ENCODE measurements around the gene RASEF.
"Not testable (repeated sequence)": the region's sequence is repeated elsewhere in the genome, so short reads cannot be mapped to it uniquely, and the experiment has no call there.

RASEF gene

DNA sequence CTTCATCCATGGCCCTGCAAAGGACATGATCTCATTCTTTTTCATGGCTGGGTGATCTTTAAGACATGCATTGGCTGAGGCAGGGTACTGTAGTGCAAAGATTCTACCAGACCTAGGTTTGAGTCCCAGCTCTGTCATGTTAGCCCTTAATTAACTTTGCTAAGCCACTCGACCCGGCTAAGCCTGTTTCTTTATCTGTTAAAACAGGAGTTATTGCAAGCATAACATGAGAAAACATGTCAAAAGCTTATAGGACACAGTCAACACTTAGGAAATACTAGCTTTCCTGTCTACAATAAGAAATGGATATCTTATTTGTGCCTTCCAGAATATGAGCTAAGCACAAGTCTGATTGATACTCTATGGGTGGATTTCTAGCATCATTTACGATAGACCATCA, 92.6 kb downstream of the RASEF start:
- DNase-seq (ENCODE audit: low spot score): no peak

DNA sequence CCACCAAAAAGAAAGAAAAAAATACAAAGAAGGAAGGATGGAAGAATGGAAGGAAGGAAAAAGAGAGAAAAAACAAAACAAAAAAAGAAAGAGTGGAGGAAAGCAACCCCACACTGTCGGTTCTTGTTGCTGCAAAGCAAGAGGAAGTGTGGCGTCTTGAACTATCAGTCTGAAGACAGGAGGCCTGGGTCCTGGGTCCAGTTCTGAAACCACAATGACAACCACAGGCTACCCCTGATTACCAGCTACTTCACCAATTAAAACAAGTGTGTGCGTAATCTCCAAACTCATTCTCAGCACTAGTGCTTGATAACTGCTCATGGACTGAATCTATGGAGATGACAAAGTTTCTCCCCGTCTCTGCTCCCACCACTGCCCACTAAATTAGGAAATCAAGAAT, 93.7 kb downstream of the RASEF start:
- DNase-seq (ENCODE audit: low spot score): no peak

GRCh38 chr9:82968816-82969215, 94.1 kb downstream of the RASEF start:
- no peak for DNase-seq (ENCODE audit: low spot score)

DNA sequence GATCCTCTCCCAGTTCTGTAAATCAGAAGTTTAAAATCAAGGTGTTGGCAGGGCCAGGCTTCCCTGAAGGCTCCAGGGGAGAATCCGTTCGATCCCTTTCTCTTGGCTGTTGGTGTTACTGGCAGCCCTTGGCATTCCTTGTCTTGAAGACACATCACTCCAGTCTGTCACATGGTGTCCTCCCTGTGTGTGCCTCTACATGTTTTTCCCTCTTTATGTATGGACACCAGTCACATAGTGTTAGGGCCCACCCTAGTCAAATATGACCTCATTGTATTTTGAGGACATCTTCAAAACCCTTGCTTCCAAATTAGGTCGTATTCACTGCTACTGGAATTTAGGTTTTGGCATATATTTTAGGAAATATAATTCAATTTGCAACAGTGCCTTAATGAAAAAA, 94.6 kb downstream of the RASEF start:
- DNase-seq (ENCODE audit: low spot score): no peak

GRCh38 chr9:82961504-82962125, 101.3 kb downstream of the RASEF start:
- DNase-seq (ENCODE audit: low spot score): peak; percentile 62

DNA sequence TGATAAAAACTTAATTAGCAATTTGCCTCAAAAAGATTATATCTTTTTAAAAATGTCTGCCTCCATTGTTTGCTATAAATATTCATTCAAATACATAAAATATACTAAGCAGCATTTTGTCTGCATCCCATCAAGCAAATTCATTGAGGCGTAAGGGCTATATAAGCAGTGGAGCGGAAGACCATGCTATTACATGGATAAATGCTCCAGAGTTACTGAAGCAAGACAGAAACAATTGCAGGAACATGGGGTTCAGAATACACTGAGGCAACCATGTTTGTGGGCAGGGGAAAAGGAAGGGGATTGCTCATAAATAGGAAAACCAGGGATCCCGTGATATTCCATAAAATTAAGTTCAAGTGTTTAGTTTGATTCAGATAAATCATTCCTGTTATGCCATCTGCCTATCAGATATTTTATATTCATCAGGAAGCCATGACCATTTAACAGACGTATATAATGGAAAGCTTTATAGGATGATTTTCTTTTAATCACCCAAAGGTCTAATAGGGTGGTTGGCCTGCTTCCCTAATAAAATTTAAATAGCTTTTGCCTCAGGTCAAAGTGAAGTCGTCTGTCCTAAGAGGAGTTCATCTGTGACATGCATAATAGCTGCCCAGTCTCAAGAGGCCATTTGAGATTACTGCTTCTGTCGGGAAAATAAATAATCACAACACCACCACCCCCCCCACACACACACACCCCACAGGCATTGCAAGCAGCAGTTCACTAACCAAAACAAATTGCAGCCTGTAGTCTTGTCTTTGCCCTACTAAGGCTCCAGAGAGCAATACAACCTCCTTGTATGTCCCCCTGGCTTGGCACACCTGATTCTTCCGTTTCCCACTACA, 105.2 kb downstream of the RASEF start:
- DNase-seq (ENCODE audit: low spot score): no peak

GRCh38 chr9:82949203-82949602, 113.7 kb downstream of the RASEF start:
- no peak for DNase-seq (ENCODE audit: low spot score)

- DNase-seq (ENCODE audit: low spot score): no peak
Observed at GRCh38 chr9:82940376-82940775, 122.6 kb downstream of the RASEF start.

GRCh38 chr9:82939451-82939850, 123.5 kb downstream of the RASEF start:
- no peak for DNase-seq (ENCODE audit: low spot score)

DNA sequence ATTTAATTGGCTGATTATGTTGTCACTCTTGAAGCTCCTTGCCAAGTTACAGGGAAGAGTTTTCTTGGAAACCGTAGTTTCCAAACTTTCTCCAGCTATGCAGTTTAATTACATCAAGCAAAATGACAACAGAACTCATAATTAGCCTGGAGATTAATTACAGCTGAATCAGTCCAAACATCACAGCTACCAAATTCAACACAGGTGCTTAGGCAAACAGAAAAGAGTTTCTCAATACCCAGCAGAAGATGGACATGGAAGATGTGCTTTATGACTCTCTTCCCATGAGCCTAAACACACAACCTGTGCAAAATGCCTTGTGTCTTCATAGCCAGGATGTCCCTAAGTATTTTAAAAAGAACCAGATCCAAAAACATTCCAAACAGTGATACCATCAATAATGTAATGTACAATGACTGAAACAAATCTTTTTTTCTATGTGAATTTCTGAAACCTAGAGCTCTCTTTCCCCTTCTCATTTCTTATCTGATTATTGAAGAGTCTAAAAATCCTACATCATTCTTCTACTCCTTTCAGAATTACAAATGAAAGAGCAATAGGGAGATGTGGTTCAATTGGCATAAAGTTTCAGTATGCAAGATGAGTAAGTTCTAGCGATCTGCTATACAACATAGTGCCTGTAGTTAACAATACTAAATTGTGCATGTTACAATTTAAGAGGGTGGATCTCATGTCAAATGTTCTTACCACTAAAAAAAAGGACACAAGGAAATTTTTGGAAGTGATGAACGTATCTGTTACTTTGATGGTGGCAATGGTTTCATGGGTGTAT, 124.3 kb downstream of the RASEF start:
- DNase-seq (ENCODE audit: low spot score): no peak

- not testable (repeated sequence) for DNase-seq (ENCODE audit: low spot score)
Observed at GRCh38 chr9:82936561-82936960, 126.4 kb downstream of the RASEF start.

DNA sequence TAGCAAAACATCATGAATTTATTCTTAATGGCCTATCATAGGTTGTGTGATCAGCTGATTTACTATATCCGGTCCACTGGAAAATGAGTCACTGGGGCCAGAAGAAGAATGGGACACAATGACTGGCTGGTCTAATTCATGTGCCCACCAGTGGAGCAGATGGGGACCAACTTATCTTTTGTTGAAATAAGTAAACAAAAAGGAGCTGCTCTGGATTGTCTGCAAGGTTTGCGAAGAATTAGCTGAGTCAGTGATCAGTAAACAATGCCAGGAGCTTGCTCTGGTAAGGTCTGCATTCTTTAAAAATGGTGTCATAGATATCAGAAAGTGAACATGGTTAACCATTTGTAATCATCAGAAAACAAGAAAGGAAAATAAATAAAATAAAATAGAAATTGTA, 128.0 kb downstream of the RASEF start:
- peak; percentile 5 for DNase-seq (ENCODE audit: low spot score)

GRCh38 chr9:82934025-82934424, 128.9 kb downstream of the RASEF start:
- not testable (repeated sequence) for DNase-seq (ENCODE audit: low spot score)

GRCh38 chr9:82930116-82930515, 132.8 kb downstream of the RASEF start:
- DNase-seq (ENCODE audit: low spot score): no peak

Data from HuH-7 (cell line).